Activated CD8-positive, alpha-beta T cell treated with anti-CD3 and anti-CD28 coated beads for 36 hours (primary cell): ENCODE measurements around the gene QSOX1. TPM values are rescaled to one million over a fixed set of nuclear protein-coding genes. Genes with fewer than 3 reads are reported as not detected.

Source experiments
- ATAC-seq: fragments of 200-7000 bp; cut with Tn5 transposase; one replicate; pipeline ENCODE4 v1.10.0; 2021; ENCODE audit warnings: mild to moderate bottlenecking, moderate library complexity
- CTCF ChIA-PET: fragments of 350-600 bp; sonication (Branson Sonifier 250); formaldehyde crosslinking; loops from one replicate; lab custom pipeline; 2021; ENCODE audit warnings: antibody characterized with exemption; lab: Charles Lee
- POLR2A ChIA-PET: fragments of 350-600 bp; sonication (Branson Sonifier 250); formaldehyde crosslinking; loops from one replicate; lab custom pipeline; 2021; ENCODE audit warnings: antibody characterized with exemption; lab: Charles Lee
- DNase-seq: peaks from one replicate; pipeline ENCODE4 v3.0.0-alpha.2; 2020
- H3K27ac Mint-ChIP-seq: one replicate; pipeline ENCODE4 v1.8.0; 2021; ENCODE audit warnings: mild to moderate bottlenecking, mixed read lengths
- H3K27me3 Mint-ChIP-seq: one replicate; pipeline ENCODE4 v1.8.0; 2021; ENCODE audit warnings: mixed read lengths
- H3K36me3 Mint-ChIP-seq: one replicate; pipeline ENCODE4 v1.8.0; 2021; ENCODE audit warnings: low read depth, mixed read lengths
- H3K4me1 Mint-ChIP-seq: one replicate; pipeline ENCODE4 v1.8.0; 2021; ENCODE audit warnings: low read depth, mixed read lengths
- H3K4me3 Mint-ChIP-seq: one replicate; pipeline ENCODE4 v1.8.0; 2021; ENCODE audit warnings: mild to moderate bottlenecking, moderate library complexity, mixed read lengths
- H3K9me3 Mint-ChIP-seq: one replicate; pipeline ENCODE4 v1.8.0; 2021; ENCODE audit warnings: mixed read lengths
- CTCF ChIP-seq: fragments of 200-600 bp; IDR thresholded peaks from one replicate; pipeline ENCODE4 v1.8.0; 2022; ENCODE audit warnings: antibody characterized with exemption, mild to moderate bottlenecking
- intact Hi-C: fragments of 100-400 bp; cut with micrococcal nuclease; formaldehyde crosslinking; loops from one replicate; pipeline ENCODE4 v1.10.0; 2022
- total RNA-seq, 2 experiments: library from RNA; stranded (reverse); gene quantifications; one replicate each; pipeline ENCODE4 v1.2.3, GENCODE V29; 2021

QSOX1 gene
- total RNA-seq, 2 experiments from 2014 or later, result 32.2 to 33.9 TPM

GRCh38 chr1:180167721-180168467, 13.2 kb downstream of the QSOX1 start:
- Mint-ChIP-seq H3K27ac (no peak overlapping the region), H3K9me3 (no peaks in the 10 kb centered on the region), H3K4me1 (peaks cover 6% of the 10 kb centered on the region), H3K36me3 (no peaks in the 10 kb centered on the region), H3K27me3 (no peaks in the 10 kb centered on the region), H3K4me3 (no peak overlapping the region)
- peak; percentile 53 for ATAC-seq
- TF ChIP-seq CTCF, result no peak
- peak; percentile 17 for DNase-seq
- ChIA-PET POLR2A (interaction anchor here (1.3 to 6.0 kb wide), 2 partner anchors 12 to 30 kb away, joined by 4 to 28 read pairs; partner anchors contain the start of gene QSOX1), CTCF (interaction anchor here (0.8 to 8.8 kb wide), 16 partner anchors 9 to 462 kb away, joined by 3 to 97 read pairs (median 3); partner anchors contain the start of gene QSOX1)
- intact Hi-C loops, result no loop called here

- Mint-ChIP-seq H3K4me3 (no peak overlapping the region), H3K27me3 (no peaks in the 10 kb centered on the region), H3K4me1 (peaks cover 2% of the 10 kb centered on the region), H3K9me3 (no peaks in the 10 kb centered on the region), H3K27ac (no peak overlapping the region), H3K36me3 (no peaks in the 10 kb centered on the region)
- ChIA-PET POLR2A (interaction anchor here (1.3 to 6.0 kb wide), 2 partner anchors 13 to 28 kb away, joined by 4 to 28 read pairs; partner anchors contain the start of gene QSOX1), CTCF (interaction anchor here (0.6 to 8.8 kb wide), 19 partner anchors 10 to 463 kb away, joined by 3 to 97 read pairs (median 3); partner anchors contain the start of gene QSOX1)
- DNase-seq, result peak; percentile 61
- peak; percentile 90 for ATAC-seq
- intact Hi-C loops, result no loop called here
- peak; percentile 62 for TF ChIP-seq CTCF
Observed at GRCh38 chr1:180168786-180169639, 14.3 kb downstream of the QSOX1 start.

- no peak for TF ChIP-seq CTCF
- Mint-ChIP-seq H3K27ac (no peak overlapping the region), H3K4me1 (no peaks in the 10 kb centered on the region), H3K9me3 (no peaks in the 10 kb centered on the region), H3K4me3 (no peak overlapping the region), H3K27me3 (no peaks in the 10 kb centered on the region), H3K36me3 (no peaks in the 10 kb centered on the region)
- POLR2A ChIA-PET, result interaction anchor here (6.0 kb wide), 1 partner anchor 13 kb away, joined by 28 read pairs; the partner anchor contains the start of gene QSOX1
- CTCF ChIA-PET, result interaction anchor here (0.9 to 8.8 kb wide), 9 partner anchors 9 to 463 kb away, joined by 3 to 97 read pairs (median 4); partner anchors contain the start of gene QSOX1
- ATAC-seq (no peak), DNase-seq (no peak)
- intact Hi-C loops, result no loop called here
Observed at GRCh38 chr1:180169640-180170195, 15.0 kb downstream of the QSOX1 start.

GRCh38 chr1:180170546-180171151, 16.0 kb downstream of the QSOX1 start:
- Mint-ChIP-seq H3K36me3 (no peaks in the 10 kb centered on the region), H3K9me3 (no peaks in the 10 kb centered on the region), H3K27me3 (no peaks in the 10 kb centered on the region), H3K4me1 (no peaks in the 10 kb centered on the region), H3K27ac (no peak overlapping the region), H3K4me3 (no peak overlapping the region)
- POLR2A ChIA-PET, result interaction anchor here (6.0 kb wide), 1 partner anchor 14 kb away, joined by 28 read pairs; the partner anchor contains the start of gene QSOX1
- DNase-seq, result no peak
- no peak for TF ChIP-seq CTCF
- intact Hi-C loops, result no loop called here
- CTCF ChIA-PET, result interaction anchor here (1.3 to 8.8 kb wide), 3 partner anchors 8 to 303 kb away, joined by 4 to 97 read pairs (median 4); no protein-coding TSS in a partner anchor
- no peak for ATAC-seq
